Stimulated activated CD8-positive, alpha-beta memory T cell treated with anti-CD3 and anti-CD28 coated beads, Interleukin-7, amount 100 ng/mL, for 48 hours (primary cell): ENCODE results near the gene ZNF552.
A peak's percentile ranks its signal among the peaks of the same experiment; 100 is the strongest.
"Not testable (repeated sequence)": the region's sequence is repeated elsewhere in the genome, so short reads cannot be mapped to it uniquely, and the experiment has no call there.

Experiments used
- DNase-seq, 2 donors: peaks; one replicate each; pipeline ENCODE4 v3.0.0-alpha.2; 2020; ENCODE audit warnings: low read depth in 1 of 2; ENCODE audit errors: extremely low read depth in 1 of 2

The ZNF552 gene

GRCh38 chr19:57819475-57820148 is 4.9 kb upstream of the ZNF552 start:
- peak; percentile 57 to 78 for DNase-seq

GRCh38 chr19:57818378-57818777 is 3.7 kb upstream of the ZNF552 start:
- DNase-seq: no peak

GRCh38 chr19:57817976-57818375 is 3.3 kb upstream of the ZNF552 start:
- no peak for DNase-seq

- no peak for DNase-seq
Observed at GRCh38 chr19:57816652-57817051, 1.9 kb upstream of the ZNF552 start.

- no peak for DNase-seq
Observed at GRCh38 chr19:57815247-57816075, 748 bp upstream of the ZNF552 start.

GRCh38 chr19:57813919-57814504 is 701 bp downstream of the ZNF552 start:
- no peak for DNase-seq

GRCh38 chr19:57812975-57813820 is 1.5 kb downstream of the ZNF552 start:
- not testable (repeated sequence) for DNase-seq

GRCh38 chr19:57812226-57812625 is 2.5 kb downstream of the ZNF552 start:
- DNase-seq: no peak

- not testable (repeated sequence) for DNase-seq
Observed at GRCh38 chr19:57810410-57811295, 4.1 kb downstream of the ZNF552 start.

- DNase-seq: no peak
Observed at GRCh38 chr19:57807541-57807940, 7.2 kb downstream of the ZNF552 start.

GRCh38 chr19:57803594-57804325 is 11.0 kb downstream of the ZNF552 start:
- no peak for DNase-seq

GRCh38 chr19:57803265-57803593 is 11.5 kb downstream of the ZNF552 start:
- no peak for DNase-seq

GRCh38 chr19:57802269-57802668 is 12.4 kb downstream of the ZNF552 start:
- no peak for DNase-seq

- no peak for DNase-seq
Observed at GRCh38 chr19:57800696-57801095, 14.0 kb downstream of the ZNF552 start.

GRCh38 chr19:57796580-57796979 is 18.1 kb downstream of the ZNF552 start:
- DNase-seq: not testable (repeated sequence)

- DNase-seq: no peak
Observed at GRCh38 chr19:57789288-57789687, 25.4 kb downstream of the ZNF552 start.

GRCh38 chr19:57788114-57788692 is 26.5 kb downstream of the ZNF552 start:
- DNase-seq: no peak

- no peak for DNase-seq
Observed at GRCh38 chr19:57786906-57787305, 27.8 kb downstream of the ZNF552 start.

GRCh38 chr19:57786286-57786685 is 28.4 kb downstream of the ZNF552 start:
- no peak for DNase-seq
